GM19035 (cell line): ENCODE results near the gene C4orf54.

Experiments
- ATAC-seq: cut with Tn5 transposase; IDR thresholded peaks from one replicate; pipeline ENCODE4 v1.9.1; 2021; ENCODE audit not compliant: unreplicated experiment

Gene C4orf54

DNA sequence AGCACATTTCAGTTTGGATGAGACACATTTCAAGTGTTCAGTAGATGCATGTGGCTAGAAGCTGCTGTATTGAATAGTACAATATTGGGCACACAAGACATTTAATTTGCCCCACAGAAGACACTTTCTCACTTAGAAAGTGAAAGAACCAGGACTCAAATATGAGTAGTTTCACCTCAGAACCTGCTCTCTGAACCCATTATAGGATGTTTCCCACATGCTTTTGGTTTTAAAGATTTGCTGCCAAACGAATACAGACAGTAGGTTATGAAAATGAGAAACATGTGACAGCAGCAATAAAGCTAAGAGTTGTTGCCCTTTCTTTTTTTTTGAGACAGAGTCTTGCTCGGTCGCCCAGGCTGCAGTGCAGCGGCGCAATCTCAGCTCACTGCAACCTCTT, 32.3 kb downstream of the C4orf54 start:
- ATAC-seq, result no peak

DNA sequence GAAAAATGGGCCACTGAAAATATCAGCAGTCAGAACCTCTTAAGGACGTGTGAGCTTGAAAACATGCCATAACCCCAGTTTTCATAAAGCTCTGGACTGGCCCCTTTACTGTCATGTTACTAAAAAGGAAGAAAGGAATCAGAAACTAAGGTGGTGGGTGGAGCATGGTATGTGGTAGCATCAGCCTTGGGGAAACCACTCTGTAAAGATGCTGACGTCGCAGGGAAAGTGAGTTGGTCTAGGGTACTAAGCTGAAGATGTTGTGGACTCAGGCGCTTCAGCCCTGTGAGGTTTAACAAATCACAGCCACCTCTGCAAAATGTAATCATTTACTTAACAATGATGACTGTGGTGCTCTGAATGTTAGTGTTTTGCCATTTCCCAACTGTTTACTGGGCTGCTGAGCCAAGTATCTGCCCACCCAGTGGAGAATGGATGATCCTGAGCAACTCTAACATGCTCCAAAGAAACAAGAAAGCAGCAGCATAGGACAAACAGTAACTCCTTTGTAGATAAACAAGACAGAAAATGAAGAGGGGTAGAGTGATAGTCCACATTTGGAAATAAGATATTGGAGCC, 33.4 kb downstream of the C4orf54 start:
- no peak for ATAC-seq

- no peak for ATAC-seq
Measured at GRCh38 chr4:99622341-99622740, 35.3 kb downstream of the C4orf54 start.

DNA sequence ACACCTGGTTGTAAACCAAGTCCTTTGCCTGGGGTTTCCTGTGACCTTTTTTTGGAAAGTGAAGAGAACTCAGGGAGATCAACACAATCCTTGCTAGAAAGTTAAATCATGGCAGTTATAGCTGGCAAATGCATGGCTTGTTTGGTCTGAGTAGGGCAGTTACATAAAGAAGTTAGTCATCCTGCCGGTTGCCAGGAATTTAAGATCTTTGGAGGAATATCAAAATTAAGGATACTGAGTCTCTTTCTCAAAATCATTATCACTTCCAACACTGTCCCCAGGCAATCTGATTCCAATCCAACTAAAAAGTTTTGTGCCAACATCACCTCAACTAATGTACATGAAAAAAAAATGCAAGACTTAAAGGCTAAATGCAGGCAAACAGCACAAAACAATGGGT, 40.3 kb downstream of the C4orf54 start:
- no peak for ATAC-seq

DNA sequence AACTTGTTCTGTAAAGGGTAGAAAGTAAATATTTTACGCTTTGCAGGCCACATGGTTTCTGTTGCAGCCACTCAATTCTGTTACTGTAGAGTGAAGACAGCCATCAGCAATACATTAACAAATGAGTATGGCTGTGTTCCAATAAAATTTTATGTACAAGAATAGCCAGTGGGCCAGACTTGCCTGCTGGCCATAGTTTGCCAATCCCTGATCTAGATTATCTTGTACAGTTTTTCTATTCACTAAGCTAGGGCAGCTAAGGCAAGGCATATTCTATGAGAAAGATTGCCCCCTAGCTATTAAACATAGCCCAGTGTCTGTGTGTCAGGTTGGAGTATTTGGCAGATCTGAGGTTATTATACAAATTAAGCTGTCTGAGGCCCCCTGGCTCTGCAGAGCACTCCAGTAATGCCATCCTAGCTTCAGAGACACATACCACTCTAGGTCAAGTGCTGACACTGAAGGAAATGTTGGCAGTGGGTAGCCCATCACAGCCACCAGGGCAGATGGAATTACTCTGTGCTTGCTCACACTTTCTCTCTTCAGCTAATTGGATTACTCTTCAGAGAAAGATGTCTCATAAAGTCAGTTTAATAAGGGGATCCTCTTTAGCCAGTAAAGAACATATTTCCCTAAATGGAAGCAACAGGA, 42.3 kb downstream of the C4orf54 start:
- ATAC-seq, result no peak

DNA sequence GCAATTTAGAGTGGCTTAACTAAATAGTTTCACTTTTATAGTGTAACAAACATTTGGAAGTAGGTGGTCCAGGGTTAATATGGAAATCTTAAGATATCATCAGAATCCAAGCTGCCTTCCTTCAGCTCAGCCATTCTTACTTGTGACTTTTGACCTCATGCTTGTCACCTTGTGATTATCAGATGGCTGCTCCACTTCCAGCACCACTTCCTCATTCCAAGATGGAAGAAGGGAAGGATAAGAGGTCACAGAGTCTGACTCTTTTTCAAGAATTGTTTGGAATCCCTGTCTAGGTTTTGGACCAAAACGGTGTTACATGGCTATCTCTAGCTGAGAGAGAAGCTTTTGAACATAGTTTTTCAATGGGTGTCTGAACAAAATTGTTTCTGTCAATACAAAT, 43.1 kb downstream of the C4orf54 start:
- ATAC-seq, result no peak

DNA sequence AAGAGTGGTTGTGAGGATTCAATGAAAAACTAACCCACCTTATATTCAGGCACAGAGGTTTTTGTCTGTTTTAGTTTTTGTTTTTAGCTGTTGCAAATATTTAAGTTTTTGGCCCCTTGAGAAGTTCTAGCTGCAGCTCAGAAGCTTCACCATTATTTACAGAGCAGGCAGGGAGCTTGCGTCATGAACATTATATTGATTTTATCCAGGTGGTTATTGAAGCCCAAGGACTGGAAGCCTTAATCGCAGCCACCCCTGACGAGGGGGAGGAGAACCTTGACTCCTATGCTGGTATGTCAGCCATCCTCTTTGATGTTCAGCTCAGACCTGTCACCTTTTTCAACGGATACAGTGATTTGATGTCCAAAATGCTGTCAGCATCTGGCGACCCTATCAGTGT, 44.9 kb downstream of the C4orf54 start:
- no peak for ATAC-seq

GRCh38 chr4:99612281-99612680, 45.3 kb downstream of the C4orf54 start:
- ATAC-seq, result no peak

- no peak for ATAC-seq
Measured at GRCh38 chr4:99610605-99611175, 46.9 kb downstream of the C4orf54 start.

- ATAC-seq, result no peak
Measured at GRCh38 chr4:99608417-99608816, 49.2 kb downstream of the C4orf54 start.
